Left renal cortex interstitium (tissue), 4 donors: ENCODE measurements around the gene DDN. TPM values are rescaled to one million over a fixed set of nuclear protein-coding genes. Genes with fewer than 3 reads are reported as not detected.
A peak's percentile ranks its signal among the peaks of the same experiment; 100 is the strongest.

Source experiments
- DNase-seq, 4 donors: peaks; one replicate each; pipeline ENCODE4 v3.0.0-alpha.2; 2013; ENCODE audit warnings: low read depth in 4 of 4, low spot score in 2 of 4, missing footprints in 1 of 4
- polyA plus RNA-seq, 4 donors: library from polyadenylated mRNA; unstranded; fragments of 120-200 nt; gene quantifications; one replicate each; pipeline ENCODE4 v1.2.1, GENCODE V29; 2013; ENCODE audit not compliant: insufficient read length in 4 of 4

Gene DDN
- polyA plus RNA-seq, 4 donors: 74.2 to 97.8 (median 84.6) TPM

DNA sequence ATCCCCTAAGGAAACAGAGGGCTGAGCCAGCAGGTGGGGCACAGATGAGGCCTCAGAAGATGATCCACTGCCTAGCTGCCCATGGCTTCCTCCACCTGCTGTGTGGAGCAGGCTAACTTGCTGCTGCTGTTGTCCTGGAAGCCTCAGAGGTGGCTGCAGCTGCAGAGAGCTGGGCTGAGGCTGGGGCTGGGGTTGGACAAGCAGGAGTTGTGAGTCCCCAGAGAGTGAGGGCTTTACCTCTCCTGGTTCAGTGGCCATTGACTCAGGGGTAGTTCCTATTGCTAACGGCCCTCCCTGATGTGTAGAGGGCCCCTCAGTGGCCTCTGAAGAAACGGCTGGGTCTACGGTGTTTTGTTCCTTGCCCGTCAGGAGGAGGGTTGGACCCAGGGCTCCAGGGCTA lies 33.1 kb upstream of the DDN start:
- DNase-seq: no peak

DNA sequence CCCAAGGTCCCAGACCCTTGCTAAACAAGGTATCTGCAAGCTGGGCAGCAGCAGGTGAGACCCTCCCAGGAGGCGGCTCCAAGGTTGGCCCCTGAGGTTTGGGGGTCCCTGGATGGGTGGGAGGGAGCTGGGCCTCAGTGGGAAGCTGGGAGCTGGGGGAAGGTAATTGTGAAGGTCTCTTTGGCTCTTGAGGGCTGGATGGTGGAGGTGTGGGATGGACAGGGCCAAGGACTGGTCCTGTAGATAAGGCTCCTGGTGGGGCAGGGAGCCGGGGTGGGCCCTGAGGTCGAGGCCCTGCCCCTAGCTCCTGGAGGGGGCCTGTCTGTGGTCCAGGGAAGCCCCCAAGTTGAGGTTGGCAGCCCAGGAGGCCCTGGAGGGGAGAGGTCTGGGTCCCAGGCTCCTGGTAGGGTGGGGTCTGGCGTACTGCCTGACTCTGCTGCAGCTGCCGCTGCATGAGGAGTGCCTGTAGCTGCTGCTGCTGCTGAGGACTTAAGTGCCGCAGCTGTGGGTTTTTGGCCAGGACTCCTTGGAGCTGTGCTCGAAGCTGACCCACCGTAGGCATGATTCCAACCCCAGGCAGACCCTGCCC lies 32.5 kb upstream of the DDN start:
- DNase-seq: no peak

DNA sequence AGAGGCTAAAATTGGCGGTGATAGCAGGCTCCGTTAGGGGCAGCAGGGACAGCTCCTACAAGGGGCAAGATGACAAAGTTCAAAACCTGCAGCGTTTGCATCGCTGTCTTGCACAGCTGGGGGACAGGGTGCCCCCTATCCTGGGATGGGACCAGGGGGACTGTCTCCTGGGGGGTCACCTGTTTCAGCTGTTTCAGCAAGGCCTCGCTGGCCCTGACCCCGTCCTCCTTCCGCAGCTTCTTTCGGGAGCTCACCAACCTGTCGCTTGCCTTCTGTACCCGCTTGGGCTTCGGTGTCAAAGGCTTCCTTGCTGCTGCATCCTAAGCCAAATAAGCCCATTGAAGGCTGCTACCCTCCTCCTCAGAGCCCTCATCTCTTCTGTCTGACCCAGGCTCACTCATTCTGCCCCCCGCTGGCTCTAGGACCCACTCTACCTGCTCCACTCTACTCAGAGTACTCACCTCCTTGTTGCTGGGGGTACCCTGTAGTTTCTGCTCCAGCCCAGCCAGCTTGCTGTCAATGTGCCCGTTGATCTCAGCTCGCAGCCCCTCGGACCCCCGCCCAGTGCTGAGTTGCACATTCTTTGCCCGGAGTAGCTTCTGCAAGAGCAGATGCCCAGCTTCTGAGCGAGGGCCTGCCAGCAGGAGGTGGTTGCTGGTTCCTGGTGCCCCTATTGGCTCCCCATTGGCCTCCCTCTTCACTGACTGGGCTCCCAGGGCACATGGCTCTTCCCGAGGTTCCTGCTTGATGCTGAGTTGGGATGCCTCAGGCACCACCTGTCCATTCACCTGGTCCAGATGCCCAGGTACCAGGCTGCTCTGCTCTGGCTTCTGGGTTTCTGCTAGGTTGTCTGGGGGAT lies 31.8 kb upstream of the DDN start:
- DNase-seq: no peak

DNA sequence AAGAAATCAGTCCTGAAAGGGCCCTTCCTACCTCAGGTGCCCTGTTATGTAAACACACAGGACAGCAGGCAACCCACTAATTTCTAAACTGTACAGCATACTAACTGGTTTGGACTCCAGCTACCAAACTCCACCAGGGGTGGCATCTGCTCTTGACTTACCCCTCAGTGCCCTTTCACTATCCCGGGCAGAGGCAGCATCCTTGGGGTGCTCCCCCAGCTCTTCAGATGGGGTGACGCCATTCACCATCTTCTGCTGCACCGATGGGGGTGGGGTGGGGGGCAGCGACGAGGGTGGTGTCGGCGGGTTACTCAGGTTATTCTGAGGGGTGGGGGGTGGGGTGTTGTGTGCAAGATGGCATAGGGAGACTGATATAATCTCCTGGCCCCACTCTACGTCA lies 30.9 kb upstream of the DDN start:
- no peak for DNase-seq

DNA sequence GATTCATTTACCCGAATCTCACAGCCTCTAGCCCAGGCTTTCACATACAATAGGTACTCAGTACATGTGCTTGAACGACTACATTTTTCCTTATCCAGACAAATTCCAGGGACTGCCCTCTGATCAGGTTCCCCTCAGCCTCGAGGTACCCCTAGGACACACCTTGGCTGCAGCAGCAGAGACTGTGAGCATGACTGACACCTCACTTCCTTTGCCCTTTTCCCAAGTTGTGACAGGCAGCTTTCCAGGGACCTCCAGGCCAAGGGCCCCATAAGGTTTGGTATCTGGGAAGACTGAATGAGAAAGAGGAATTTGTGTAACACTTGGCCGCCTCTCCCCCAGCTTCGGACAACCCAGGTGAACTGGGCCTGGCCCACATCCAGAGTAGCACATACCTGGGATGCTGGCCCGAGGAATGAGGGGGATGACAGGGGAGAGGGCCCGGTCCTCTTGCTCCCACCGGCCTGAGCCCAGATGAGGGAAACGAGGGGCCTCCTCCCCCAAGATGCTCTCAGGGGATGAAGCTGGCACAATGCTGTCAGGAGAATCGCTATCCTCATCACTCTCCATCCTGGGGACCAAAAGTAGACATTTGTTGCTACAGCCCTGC lies 29.6 kb upstream of the DDN start:
- no peak for DNase-seq

DNA sequence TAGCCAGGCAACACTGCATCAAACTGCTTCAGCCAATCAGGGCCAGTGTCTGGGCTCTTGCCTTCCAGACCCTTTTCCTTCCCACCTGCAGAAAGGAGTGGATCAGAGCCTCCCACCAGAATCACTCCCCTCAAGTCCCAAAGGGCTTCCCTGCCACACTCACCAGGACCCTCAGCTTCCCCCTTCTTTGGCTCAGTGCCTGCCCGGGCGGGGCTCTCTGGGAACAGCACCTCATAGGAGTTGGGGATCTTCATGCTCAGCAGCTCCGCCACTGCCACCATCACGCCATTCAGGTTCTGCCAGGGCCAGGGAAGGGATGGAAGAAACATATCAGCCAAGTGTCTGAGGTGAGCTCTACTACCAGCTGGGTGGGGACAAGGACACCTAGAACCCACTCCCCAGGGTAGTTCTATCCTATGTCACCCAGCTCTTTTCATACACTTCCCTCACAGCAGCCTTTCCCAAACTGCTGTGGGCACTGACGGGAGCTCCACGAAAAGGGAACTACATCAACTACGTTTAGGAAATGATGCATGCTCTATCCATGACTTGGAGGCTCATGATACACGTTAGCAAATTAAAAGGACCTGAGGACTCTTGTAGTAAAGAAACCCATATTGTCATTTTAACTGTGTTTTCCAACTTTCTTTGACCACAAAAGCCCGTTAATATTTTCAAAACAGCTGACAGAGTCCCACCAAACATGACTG lies 28.8 kb upstream of the DDN start:
- DNase-seq: no peak

DNA sequence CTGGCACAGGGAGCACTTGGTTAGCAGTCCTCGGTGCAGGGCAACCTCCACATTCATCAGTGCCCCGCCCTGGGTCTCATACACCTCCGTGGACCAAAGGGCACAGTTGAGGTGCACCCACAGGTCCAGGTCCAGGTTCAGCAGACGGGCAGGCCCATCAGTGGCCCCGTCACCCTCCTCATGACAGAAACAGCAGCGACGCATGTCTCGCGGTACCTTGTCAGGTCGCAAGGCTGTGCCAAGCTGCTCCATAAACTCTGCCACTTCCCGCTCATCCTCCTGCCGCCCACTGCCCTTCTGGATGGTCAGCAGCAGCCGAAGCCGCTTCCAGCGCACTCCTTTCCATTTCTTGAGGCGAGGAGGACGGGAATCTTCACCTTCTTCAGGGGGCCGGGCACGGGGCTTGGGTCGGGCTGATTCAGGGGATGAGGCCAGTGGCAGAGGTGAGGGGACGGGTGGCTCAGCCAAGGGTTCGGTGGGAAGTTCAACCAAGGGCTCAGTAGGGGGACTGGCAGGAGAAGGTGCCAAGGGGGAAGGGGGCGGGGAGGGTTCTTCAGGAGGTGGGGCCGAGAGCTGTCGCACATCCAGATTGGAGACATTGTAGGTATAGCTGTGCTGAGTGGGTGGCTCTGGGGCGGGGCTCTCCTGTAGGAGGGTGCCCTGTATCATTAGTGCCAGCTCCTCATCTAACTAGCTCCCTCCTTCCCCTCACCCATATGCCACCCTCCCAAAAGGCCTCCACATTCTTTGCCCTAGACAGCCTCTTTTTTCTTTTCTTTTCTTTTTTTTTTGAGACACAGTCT lies 27.7 kb upstream of the DDN start:
- no peak for DNase-seq

DNA sequence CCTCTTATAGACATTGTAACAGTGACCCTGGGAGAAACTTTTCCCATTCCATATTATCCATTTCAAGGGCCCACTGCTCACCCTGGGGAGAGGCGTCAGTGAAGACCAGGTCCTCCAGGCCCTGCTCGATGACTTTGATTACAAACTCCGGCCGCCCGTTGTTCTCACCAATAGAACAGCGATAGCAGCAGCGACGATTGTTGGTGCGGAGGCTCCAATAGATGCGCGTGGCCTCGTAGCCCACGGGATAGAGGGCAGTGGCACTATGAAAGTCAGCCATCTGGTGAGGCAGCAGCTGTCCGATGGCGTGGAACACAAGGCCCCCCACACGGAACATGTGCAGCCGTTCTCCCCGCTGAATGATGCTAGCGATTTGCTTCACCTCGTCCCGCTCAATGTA lies 26.9 kb upstream of the DDN start:
- no peak for DNase-seq

DNA sequence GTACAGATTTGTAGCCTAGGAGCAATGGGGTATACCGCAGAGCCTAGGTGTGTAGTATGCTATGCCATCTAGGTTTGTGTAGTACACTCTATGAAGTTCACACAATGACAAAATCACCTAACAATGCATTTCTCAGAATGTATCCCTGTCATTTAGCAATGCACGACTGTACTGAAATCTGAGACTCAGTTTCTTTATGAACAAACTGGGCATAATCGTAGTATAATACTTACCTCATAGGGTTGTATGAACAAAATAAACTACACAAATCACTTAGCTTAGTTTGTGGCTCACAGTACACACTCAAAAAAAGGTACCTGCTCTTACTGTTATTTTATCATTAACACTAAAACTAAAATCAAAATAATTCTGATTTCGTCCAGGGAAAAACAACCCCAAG lies 26.3 kb upstream of the DDN start:
- no peak for DNase-seq

DNA sequence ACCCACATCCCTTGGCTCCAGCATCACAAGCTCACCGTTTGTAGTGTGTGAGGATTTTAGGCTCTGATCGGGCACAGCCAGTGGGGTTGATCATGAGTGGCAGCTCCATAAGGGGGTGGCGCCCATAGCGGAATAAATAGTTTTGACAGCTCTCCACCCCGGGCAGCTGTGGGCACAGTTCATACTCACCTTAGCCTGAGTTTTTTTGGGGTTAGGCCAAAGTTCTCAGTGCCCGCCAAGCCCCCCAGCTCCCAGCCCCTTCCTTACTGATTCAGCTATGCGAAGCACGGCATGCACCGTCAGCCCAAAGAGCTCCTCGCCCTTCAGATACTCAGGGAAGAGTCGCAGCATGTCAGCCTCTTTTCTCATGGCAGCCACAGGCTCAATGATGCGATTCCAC lies 25.4 kb upstream of the DDN start:
- DNase-seq: no peak

DNA sequence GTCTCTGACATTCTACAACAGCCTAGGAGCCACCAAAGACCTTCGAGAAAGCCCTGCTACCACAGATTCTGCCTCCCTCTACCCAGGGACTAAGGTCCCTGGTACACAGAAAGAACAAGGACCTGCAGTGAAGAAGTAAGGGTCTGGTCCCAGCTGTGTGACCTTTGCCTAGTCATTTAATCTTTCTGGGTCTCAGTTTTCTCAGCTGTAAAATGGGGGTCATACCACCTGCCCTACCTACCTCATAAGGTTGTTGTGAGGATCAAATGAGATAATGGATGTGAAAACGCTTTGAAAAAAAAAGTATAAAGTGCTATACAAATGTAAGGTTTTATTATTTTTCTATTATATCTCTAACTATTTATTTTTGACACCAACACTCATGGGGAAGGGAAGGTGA lies 24.6 kb upstream of the DDN start:
- no peak for DNase-seq

DNA sequence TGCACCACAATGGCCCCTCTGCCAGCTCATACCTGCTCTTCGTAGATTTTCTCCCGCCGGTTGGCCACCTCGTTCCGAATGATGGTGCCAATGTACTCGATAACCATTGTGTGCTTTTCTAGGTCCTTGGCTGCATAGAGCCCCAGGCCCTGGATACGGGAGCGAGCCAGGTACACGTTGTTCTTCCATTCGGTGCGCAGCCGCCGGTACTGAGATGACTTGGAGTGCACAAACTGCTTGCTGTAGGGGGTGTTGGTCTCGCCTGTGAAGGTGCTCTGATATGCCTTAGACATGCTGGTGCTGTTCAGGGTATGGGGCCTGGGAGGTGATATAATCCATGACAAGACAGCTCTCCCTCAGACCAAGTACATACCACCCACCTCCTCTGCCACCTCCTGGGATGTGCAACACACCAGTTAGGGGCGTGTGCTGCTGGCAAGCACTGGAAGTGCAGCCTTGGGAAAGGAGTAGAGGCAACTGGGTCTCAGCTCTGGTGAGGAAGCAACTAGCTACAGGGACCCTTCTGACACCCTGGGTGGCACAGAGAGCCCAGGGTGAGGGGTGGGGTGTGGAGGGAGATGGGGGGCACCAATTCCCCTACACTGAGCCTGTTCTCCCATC lies 23.5 kb upstream of the DDN start:
- no peak for DNase-seq

DNA sequence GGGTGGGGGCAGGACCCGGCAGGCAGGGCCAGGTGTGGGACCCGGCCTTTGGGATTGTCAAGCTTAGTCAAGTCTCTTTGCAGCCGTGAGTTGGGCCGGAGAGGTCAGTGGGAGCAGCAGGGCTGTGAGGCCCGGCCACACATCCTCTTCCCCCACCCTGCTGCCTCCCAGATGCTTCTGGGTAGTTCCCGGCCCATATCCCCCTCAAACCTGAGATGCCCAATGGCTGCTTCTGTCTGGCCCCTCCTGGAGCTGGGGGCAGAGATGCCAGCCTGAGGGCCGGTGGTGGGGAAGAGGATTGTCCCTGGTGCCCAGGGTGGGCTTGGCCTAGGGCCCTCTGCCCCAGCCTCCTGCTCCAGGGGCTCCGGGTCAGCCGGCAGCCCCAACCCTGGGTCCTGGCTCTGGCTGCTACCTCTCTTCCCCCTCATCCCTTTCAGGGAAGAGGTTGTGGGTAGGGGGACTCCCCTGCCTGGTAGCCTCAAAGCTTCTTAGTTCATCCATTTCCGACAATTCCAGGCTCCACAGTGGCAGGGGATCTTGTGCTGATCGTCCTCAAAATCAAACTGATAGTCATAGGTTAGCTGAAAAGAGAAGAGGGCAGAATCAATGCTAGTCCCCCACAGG lies 22.2 kb upstream of the DDN start:
- DNase-seq: no peak

DNA sequence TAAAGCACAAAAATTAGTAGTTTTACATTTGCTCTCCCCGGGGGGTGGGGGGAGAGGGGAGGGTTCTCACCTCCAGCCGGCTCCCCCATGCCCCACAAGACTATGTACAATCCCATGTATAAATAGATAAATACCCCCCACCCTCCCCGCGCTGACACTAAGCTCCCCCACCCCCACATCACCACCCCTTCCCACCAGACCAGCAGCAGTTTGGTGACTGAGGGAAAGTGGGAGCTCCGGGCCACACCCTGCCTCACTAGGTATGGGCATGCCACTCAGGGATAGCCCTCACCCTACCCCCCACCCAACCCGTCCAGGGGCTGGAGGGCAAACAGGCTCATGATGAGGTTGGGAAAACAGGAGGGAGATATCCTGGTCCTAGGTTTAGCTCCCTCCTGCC lies 21.3 kb upstream of the DDN start:
- no peak for DNase-seq

DNA sequence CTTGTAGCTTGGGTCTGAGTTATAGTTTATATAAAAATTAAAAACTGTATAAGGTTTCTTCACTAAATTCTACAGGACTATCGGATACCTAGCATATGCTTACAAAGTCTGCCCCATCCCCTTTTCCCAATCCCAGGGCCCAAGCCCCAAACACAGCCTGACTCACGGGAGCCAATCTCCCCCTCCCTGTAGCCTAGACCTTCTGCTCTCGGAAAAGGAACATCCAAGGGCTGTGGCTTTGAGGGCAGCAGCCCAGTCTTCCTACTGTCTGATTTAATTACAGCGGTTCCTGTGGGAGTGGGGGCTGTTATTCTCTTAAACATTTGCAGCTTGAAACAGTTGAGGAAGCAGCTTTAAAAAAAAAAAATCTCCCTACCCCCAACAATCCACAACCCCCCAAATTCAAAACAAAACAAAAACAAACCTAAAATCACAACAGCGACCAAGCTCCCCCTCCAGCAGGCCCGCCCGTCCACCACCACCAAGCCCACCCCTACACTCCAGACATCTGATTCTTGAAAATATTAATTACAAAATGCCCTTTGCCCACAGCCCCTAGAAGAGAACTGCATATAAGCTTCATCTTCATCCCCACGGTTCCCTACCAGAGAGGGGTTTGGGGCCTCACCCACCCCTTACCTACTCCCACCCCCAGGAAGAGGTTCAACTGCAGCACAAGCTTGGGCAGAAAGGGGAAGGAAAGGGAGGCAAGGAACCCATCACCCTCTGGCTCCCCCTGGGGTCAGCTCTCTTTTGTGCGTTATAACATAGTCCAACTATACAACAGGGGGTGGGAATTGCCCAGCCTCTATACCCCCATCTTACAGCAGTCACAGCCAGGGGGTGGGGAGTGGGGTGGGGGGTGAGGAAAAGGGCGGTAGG lies 20.5 kb upstream of the DDN start:
- DNase-seq: no peak

DNA sequence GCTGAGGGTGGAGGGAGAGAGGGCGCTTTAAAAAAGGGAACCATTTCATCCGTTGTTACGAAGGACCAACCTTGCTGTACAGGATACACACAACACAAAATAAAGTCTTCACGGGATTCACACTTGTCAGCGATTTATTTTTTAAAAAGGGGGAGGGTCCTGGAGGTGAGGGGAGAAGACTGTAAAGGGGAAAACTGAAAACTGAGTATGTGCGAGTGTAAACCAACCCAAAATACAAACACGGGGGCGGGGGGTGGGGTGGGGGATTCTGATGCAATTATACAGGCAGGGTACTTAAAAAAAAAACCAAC lies 19.9 kb upstream of the DDN start:
- DNase-seq: no peak

DNA sequence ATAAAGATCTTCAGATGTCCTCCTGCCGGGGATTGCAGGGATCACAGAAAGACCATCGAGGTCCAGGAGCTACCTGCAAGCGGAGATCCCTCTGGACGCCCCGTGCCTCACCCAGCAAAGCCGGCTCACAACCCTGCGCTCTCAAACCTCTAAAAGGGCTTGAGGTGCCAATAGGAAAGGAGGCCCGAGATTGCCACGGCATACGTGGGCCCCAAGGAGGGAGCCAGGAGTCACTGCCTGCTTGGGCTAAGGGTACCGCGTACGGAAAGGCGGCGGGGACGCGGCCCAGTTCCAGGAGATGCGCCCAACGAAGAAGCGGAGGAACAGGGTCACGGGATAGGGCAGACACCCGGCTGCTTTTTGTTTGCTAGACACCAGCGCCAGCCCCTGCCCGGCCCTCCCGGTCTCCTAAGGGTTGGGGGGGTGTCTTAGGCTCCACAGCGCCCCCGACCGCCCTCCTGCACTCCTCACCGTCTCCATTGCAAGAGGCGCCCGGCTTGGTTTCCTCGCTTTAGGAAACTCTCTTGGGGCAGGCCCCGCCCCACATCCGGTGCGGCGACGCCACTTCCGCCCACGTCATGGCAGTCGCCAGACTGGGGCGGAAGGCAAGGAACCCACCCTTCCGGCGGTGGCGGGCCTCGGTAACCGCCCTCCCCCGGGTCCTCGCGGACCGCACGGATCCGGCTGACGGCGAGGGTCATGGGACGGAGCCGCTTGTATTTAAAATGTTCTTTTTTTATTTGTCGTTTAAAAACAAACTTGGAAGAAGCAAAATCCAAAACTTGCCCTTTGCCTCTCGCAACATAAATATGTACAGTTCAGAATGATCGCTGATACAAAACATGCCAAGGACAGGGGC lies 19.3 kb upstream of the DDN start, which contains the start of gene PRKAG1:
Gene PRKAG1, minus strand, starts transcription at position 516 of the 859 bp plus-strand sequence. Its CDS starts 36 bp downstream, at position 480.
- DNase-seq: peak; percentile 88 to 95 (median 94)

DNA sequence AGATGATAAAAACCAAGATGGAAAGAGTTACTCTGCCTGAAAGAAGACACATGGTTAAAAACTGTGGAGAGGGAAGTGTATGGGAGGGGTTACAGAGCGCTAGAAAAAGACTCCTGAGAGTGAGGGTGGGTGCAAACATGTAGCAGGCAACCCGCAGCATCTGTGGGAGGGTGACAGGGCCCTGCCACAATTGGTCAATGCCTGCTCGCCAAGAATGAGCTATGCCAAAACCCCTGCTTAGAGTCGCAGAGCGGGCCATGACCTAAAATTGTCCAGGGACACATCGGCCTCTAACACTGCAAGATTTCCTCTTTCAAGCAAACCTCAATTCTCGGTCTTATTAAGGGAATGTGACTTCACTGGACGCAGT lies 18.7 kb upstream of the DDN start:
- no peak for DNase-seq
